HepG2 (cell line): Measurements from ENCODE around the gene PPP2R2D. TPM values are rescaled to one million over a fixed set of nuclear protein-coding genes. Genes with fewer than 3 reads are reported as not detected.

ENCODE experiments used
- CEBPZ ChIP-seq: IDR thresholded peaks from 2 replicates; pipeline ENCODE4 v1.6.1; 2012; ENCODE audit warnings: low read length, improper control_type of control experiment
- DZIP1 ChIP-seq: sonication (generic); formaldehyde crosslinking; IDR thresholded peaks from 2 replicates; pipeline ENCODE4 v1.5.0; 2020; ENCODE audit warnings: mild to moderate bottlenecking, missing genetic modification reagents
- FOSL1 ChIP-seq: sonication (generic); formaldehyde crosslinking; IDR thresholded peaks from 2 replicates; pipeline ENCODE4 v1.9.0; 2021; ENCODE audit warnings: missing genetic modification reagents, borderline replicate concordance
- HNF1B ChIP-seq: sonication (generic); formaldehyde crosslinking; IDR thresholded peaks from 2 replicates; pipeline ENCODE4 v1.5.1; 2020; ENCODE audit warnings: mild to moderate bottlenecking, moderate library complexity, missing genetic modification reagents
- KAT8 ChIP-seq: IDR thresholded peaks from 2 replicates; pipeline ENCODE4 v1.6.1; 2016; ENCODE audit warnings: missing genetic modification reagents, missing compliant biosample characterization
- MED1 ChIP-seq: sonication (generic); formaldehyde crosslinking; IDR thresholded peaks from 2 replicates; pipeline ENCODE4 v1.4.0; 2020; ENCODE audit warnings: missing genetic modification reagents
- SRF ChIP-seq: IDR thresholded peaks from 2 replicates; pipeline ENCODE4 v1.6.1; 2011; ENCODE audit warnings: mild to moderate bottlenecking, low read depth, low read length, moderate library complexity
- TFDP2 ChIP-seq: sonication (generic); formaldehyde crosslinking; IDR thresholded peaks from 2 replicates; pipeline ENCODE4 v1.4.0; 2020; ENCODE audit warnings: missing genetic modification reagents
- THAP7 ChIP-seq: sonication (generic); formaldehyde crosslinking; IDR thresholded peaks from 2 replicates; pipeline ENCODE4 v1.8.1; 2023; ENCODE audit warnings: mild to moderate bottlenecking, missing genetic modification reagents
- ZBTB14 ChIP-seq: sonication (generic); formaldehyde crosslinking; IDR thresholded peaks from 2 replicates; pipeline ENCODE4 v1.4.0; 2020; ENCODE audit warnings: missing genetic modification reagents
- ZFP90 ChIP-seq: sonication (generic); formaldehyde crosslinking; IDR thresholded peaks from 2 replicates; pipeline ENCODE4 v1.8.0; 2022; ENCODE audit warnings: missing genetic modification reagents, mild to moderate bottlenecking, inconsistent platforms, borderline replicate concordance
- ZNF276 ChIP-seq: sonication (generic); formaldehyde crosslinking; IDR thresholded peaks from 2 replicates; pipeline ENCODE4 v1.4.0; 2020; ENCODE audit warnings: mild to moderate bottlenecking, low read depth, missing genetic modification reagents
- ZNF660 ChIP-seq: sonication (generic); formaldehyde crosslinking; IDR thresholded peaks from 2 replicates; pipeline ENCODE4 v1.5.1; 2020; ENCODE audit warnings: mild to moderate bottlenecking, low read depth, missing genetic modification reagents, borderline replicate concordance
- ZSCAN20 ChIP-seq: sonication (generic); formaldehyde crosslinking; IDR thresholded peaks from 2 replicates; pipeline ENCODE4 v1.4.0; 2020; ENCODE audit warnings: missing genetic modification reagents, mild to moderate bottlenecking, borderline replicate concordance
- polyA plus RNA-seq, 8 experiments: library from polyadenylated mRNA; depleted of rRNA in 3 of 8; stranded (reverse) in 7 of 8; unstranded in 1 of 8; fragments of >200 nt; fragmentation: Illumina TruSeq in 4 of 8; extraction: Trizol in 4 of 8; gene quantifications; 2 replicates each; pipeline versions ENCODE4 v1.2.1 to v1.2.3, GENCODE V29; 2011 to 2016; ENCODE audit warnings: low read depth in 4 of 8, missing spikeins in 1 of 8, mixed read lengths in 1 of 8; ENCODE audit not compliant: insufficient read depth in 1 of 8
- total RNA-seq, 5 experiments: library from RNA; depleted of rRNA; stranded (reverse); fragments of >200 nt; fragmentation: Illumina TruSeq; extraction: Trizol; gene quantifications; 2 replicates each; pipeline ENCODE4 v1.2.3, GENCODE V29; 2016; ENCODE audit warnings: low read depth in 1 of 5

PPP2R2D gene
- total and polyA plus RNA-seq, 2 of the 13 experiments (the other 11 are each of a cell fraction or from before 2014, with no cell fraction given): 32.7 to 33.2 TPM

GRCh38 chr10:131900350-131901152 is at the start of gene PPP2R2D (continued):
- TF ChIP-seq ZBTB14 (0 out of 2 replicates have a peak, but pooled peaks have one; percentile 38), ZFP90 (peak; percentile 69; the same call in 1 of the 2 replicates), ZSCAN20 (0 out of 2 replicates have a peak, but pooled peaks have one; percentile 21), ZNF276 (no peak), DZIP1 (CRISPR knock-in tag) (no peak), HNF1B (CRISPR knock-in tag) (0 out of 2 replicates have a peak, but pooled peaks have one; percentile 49), TFDP2 (CRISPR knock-in tag) (peak; percentile 81), MED1 (CRISPR knock-in tag) (peak; percentile 35; the same call in 1 of the 2 replicates), FOSL1 (no peak), KAT8 (CRISPR knock-in tag) (peak; percentile 39), THAP7 (CRISPR knock-in tag) (peak; percentile 94), SRF (0 out of 2 replicates have a peak, but pooled peaks have one; percentile 7), ZNF660 (no peak), CEBPZ (no peak)
